ENCODE measurements around the gene RAD54L.
"Not testable (repeated sequence)": the region's sequence is repeated elsewhere in the genome, so short reads cannot be mapped to it uniquely, and the experiment has no call there.

RAD54L gene

DNA sequence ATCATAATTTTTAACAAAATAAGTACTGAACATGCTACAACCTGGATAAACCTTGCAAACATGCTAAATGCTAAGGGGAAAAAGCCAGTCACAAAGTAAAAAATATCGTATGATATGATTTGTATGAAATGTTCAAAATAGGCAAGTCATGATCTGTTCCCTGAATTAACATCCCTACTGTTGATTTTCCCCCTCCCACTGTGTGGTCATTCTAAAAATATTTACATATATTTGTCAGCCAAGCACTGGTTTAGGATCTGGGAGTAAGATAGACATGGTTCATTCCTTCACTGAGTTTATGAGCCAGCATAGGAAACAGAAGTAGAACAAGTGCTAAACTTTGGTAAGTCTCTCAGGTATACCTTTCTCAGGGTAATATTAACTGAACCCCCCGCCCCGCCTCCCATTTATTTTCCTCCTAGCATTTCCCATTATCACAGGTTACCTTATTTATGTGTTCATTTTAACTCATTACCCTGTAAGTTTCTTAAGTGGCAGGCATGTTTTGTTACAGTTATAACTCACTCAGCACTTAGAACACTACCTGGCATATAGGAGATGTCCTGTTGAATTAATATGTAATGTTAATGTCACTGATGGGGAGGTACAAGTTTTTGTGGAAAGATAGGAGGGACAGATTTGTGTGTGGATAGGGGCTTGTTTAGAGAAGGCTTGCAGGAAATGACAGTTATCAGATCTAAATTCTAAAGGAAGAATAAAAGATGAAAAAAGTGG lies 68.3 kb downstream of the RAD54L start:
- no peak overlapping the region for H3K27ac ChIP-seq (ENCODE audit: low read depth, low read length)

DNA sequence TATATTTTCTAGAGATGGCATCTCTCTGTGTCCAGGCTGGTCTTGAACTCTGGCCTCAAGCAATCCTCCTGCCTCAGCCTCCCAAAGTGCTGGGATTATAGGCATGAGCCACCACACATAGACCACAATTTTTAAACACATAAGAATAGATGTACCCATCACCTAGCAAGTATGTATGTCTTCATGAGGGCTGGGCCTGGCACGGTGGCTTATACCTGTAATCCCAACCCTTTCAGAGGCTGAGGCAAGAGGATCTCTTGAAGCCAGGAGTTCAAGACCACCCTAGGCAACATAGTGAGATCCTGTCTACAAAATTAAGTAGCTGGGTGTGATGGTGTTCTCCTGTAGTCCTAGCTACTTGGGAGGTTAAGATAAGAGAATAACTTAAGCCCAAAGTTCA lies 69.8 kb downstream of the RAD54L start:
- H3K9ac ChIP-seq (ENCODE audit: low read length in 5 of 5): no peak overlapping the region
- H3K4me3 ChIP-seq (ENCODE audit: low read depth in 1 of 5, low read length in 5 of 5): no peak overlapping the region
- no peaks in the 10 kb centered on the region for H3K27me3 ChIP-seq (ENCODE audit: control insufficient read depth in 5 of 5, insufficient read depth in 4 of 5, low read length in 5 of 5)
- no peaks in the 10 kb centered on the region for H3K4me1 ChIP-seq (ENCODE audit: control insufficient read depth in 5 of 5, insufficient read depth in 5 of 5, low read length in 5 of 5)
- no peaks in the 10 kb centered on the region for H3K9me3 ChIP-seq (ENCODE audit: control insufficient read depth in 5 of 5, low read length in 5 of 5)
- peaks cover 16 to 46% (median 43%) of the 10 kb centered on the region in 5 donors for H3K36me3 ChIP-seq (ENCODE audit: control insufficient read depth in 5 of 5, insufficient read depth in 5 of 5, low read length in 5 of 5)
- no peak overlapping the region for H3K27ac ChIP-seq (ENCODE audit: low read depth, low read length)

More for the DNA sequence above, 68.3 kb downstream of the RAD54L start:
- no peaks in the 10 kb centered on the region for H3K9me3 ChIP-seq (ENCODE audit: control insufficient read depth in 5 of 5, low read length in 5 of 5)
- no peak overlapping the region for H3K4me3 ChIP-seq (ENCODE audit: low read depth in 1 of 5, low read length in 5 of 5)
- no peaks in the 10 kb centered on the region for H3K4me1 ChIP-seq (ENCODE audit: control insufficient read depth in 5 of 5, insufficient read depth in 5 of 5, low read length in 5 of 5)
- no peaks in the 10 kb centered on the region for H3K27me3 ChIP-seq (ENCODE audit: control insufficient read depth in 5 of 5, insufficient read depth in 4 of 5, low read length in 5 of 5)
- H3K9ac ChIP-seq (ENCODE audit: low read length in 5 of 5): no peak overlapping the region
- peaks cover 16 to 60% (median 52%) of the 10 kb centered on the region in 5 donors for H3K36me3 ChIP-seq (ENCODE audit: control insufficient read depth in 5 of 5, insufficient read depth in 5 of 5, low read length in 5 of 5)

DNA sequence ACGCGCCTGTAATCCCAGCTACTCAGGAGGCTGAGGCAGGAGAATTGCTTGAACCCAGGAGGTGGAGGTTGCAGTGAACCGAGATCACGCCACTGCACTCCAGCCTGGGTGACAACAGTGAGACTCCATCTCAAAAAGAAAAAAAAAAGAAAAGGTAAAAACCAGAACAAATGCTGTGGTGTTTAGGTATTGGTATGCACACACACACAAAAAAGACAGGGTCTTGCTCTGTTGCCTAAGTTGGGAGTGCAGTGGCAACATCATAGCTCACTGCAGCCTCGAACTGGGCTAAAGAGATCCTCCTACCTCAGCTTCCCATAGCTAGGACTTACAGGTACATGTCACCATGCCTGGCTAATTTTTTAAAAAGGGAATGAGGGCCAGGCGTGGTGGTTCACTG lies 71.7 kb downstream of the RAD54L start:
- H3K4me3 ChIP-seq (ENCODE audit: low read depth in 1 of 5, low read length in 5 of 5); H3K27me3 ChIP-seq (ENCODE audit: control insufficient read depth in 5 of 5, insufficient read depth in 4 of 5, low read length in 5 of 5); H3K4me1 ChIP-seq (ENCODE audit: control insufficient read depth in 5 of 5, insufficient read depth in 5 of 5, low read length in 5 of 5); H3K9ac ChIP-seq (ENCODE audit: low read length in 5 of 5); H3K27ac ChIP-seq (ENCODE audit: low read depth, low read length); H3K9me3 ChIP-seq (ENCODE audit: control insufficient read depth in 5 of 5, low read length in 5 of 5): not testable (repeated sequence)
- peaks cover 11 to 29% (median 26%) of the 10 kb centered on the region in 5 donors for H3K36me3 ChIP-seq (ENCODE audit: control insufficient read depth in 5 of 5, insufficient read depth in 5 of 5, low read length in 5 of 5)

DNA sequence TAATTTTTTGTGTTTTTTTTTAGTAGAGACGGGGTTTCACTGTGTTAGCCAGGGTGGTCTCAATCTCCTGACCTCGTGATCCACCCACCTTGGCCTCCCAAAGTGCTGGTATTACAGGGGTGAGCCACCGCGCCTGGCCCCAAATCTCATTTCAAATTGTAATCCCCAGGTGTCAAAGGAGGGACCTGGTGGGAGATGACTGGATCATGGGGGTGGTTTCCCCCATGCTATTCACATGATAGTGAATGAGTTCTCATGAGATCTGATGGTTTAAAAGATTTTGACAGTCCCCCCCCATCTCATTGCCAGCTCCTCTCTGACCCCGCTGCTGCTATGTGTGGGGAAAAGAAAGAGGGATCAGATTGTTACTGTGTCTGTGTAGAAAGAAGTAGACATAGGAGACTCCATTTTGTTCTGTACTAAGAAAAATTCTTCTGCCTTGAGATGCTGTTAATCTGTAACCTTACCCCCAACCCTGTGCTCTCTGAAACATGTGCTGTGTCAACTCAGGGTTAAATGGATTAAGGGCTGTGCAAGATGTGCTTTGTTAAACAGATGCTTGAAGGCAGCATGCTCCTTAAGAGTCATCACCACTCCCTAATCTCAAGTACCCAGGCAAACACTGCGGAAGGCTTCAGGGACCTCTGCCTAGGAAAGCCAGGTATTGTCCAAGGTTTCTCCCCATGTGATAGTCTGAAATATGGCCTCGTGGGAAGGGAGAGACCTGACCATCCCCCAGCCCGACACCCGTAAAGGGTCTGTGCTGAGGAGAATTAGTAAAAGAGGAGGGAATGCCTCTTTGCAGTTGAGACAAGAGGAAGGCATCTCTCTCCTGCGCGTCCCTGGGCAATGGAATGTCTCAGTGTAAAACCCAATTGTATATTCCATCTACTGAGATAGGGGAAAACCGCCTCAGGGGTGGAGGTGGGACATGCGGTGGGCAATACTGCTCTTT lies 72.7 kb downstream of the RAD54L start:
- H3K4me3 ChIP-seq (ENCODE audit: low read depth in 1 of 5, low read length in 5 of 5); H3K27me3 ChIP-seq (ENCODE audit: control insufficient read depth in 5 of 5, insufficient read depth in 4 of 5, low read length in 5 of 5); H3K9me3 ChIP-seq (ENCODE audit: control insufficient read depth in 5 of 5, low read length in 5 of 5); H3K27ac ChIP-seq (ENCODE audit: low read depth, low read length); H3K4me1 ChIP-seq (ENCODE audit: control insufficient read depth in 5 of 5, insufficient read depth in 5 of 5, low read length in 5 of 5); H3K9ac ChIP-seq (ENCODE audit: low read length in 5 of 5): not testable (repeated sequence)
- H3K36me3 ChIP-seq (ENCODE audit: control insufficient read depth in 5 of 5, insufficient read depth in 5 of 5, low read length in 5 of 5): peaks cover 8 to 22% (median 18%) of the 10 kb centered on the region in 5 donors

DNA sequence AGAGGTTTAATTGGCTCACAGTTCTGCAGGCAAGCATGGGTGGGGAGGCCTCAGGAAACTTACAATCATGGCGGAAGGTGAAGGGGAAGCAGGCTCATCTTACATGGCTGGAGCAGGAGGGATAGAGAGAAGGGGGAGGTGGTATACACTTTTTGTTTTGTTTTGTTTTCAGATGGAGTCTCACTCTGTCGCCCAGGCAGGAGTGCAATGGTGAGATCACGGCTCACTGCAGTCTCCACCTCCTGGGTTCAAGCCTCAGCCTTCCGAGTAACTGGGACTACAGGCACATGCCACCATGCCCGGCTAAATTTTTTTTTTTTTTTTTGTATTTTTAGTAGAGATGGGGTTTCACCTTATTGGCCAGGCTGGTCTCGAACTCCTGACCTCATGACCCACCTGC lies 74.6 kb downstream of the RAD54L start:
- H3K27me3 ChIP-seq (ENCODE audit: control insufficient read depth in 5 of 5, insufficient read depth in 4 of 5, low read length in 5 of 5); H3K4me1 ChIP-seq (ENCODE audit: control insufficient read depth in 5 of 5, insufficient read depth in 5 of 5, low read length in 5 of 5); H3K27ac ChIP-seq (ENCODE audit: low read depth, low read length): not testable (repeated sequence)

DNA sequence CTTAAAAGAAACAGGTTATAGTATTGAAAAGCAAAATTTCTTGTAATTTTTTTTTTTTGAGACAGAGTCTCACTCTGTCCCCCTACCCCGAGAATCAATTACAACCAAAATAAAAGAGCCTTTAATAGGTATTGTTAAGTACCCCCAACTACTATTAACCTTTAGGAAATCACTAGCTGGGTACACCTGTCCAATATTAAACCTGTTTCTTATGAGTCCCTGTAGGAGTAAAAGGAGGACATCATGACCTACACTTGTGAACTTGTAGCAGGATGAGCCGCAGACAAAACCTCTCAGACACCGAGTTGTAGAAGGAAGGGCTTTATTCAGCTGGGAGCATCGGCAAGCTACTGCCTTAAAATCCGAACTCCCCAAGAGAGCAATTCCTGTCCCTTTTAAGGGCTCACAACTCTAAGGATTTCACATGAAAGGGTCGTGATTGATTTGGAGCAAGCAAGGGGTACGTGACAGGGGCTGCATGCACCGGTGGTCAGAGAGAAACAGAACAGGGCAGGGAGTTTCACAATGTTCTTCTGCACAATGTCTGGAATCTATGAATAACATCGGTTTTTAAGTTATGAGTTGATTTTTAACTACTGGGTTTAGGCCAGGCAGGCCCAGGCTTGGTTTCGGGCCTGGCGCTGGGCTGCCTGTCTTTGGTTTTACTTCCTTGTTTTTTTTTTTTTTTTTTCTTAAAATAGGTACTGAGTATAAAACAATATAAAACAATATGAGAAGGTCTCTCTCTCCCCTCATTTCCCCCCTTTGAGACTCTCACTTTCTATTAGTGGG lies 77.9 kb downstream of the RAD54L start:
- not testable (repeated sequence) for H3K36me3 ChIP-seq (ENCODE audit: control insufficient read depth in 5 of 5, insufficient read depth in 5 of 5, low read length in 5 of 5); H3K27me3 ChIP-seq (ENCODE audit: control insufficient read depth in 5 of 5, insufficient read depth in 4 of 5, low read length in 5 of 5); H3K27ac ChIP-seq (ENCODE audit: low read depth, low read length); H3K9ac ChIP-seq (ENCODE audit: low read length in 5 of 5); H3K4me3 ChIP-seq (ENCODE audit: low read depth in 1 of 5, low read length in 5 of 5); H3K4me1 ChIP-seq (ENCODE audit: control insufficient read depth in 5 of 5, insufficient read depth in 5 of 5, low read length in 5 of 5); H3K9me3 ChIP-seq (ENCODE audit: control insufficient read depth in 5 of 5, low read length in 5 of 5)

More for the DNA sequence above, 74.6 kb downstream of the RAD54L start:
- H3K36me3 ChIP-seq (ENCODE audit: control insufficient read depth in 5 of 5, insufficient read depth in 5 of 5, low read length in 5 of 5); H3K4me3 ChIP-seq (ENCODE audit: low read depth in 1 of 5, low read length in 5 of 5); H3K9ac ChIP-seq (ENCODE audit: low read length in 5 of 5); H3K9me3 ChIP-seq (ENCODE audit: control insufficient read depth in 5 of 5, low read length in 5 of 5): not testable (repeated sequence)
